Astrocyte (in vitro differentiated cells and primary cell): Measurements from ENCODE around the gene ZHX3.

Experiments used
- CTCF ChIP-seq: IDR thresholded peaks from 2 replicates; pipeline ENCODE4 v1.5.1; 2011; ENCODE audit warnings: low read depth, mild to moderate bottlenecking, inconsistent platforms, low read length, moderate library complexity; ENCODE audit not compliant: insufficient read depth
- EZH2 ChIP-seq: IDR thresholded peaks from 2 replicates; pipeline ENCODE4 v1.6.1; 2012; ENCODE audit warnings: mild to moderate bottlenecking, low read length, inconsistent platforms; ENCODE audit not compliant: insufficient read depth

GRCh38 chr20:41317546-41318270 is at the start of gene ZHX3:
- TF ChIP-seq CTCF (no peak), EZH2 (no peak)
